Measurements from ENCODE around the gene KLHL3.

The KLHL3 gene

DNA sequence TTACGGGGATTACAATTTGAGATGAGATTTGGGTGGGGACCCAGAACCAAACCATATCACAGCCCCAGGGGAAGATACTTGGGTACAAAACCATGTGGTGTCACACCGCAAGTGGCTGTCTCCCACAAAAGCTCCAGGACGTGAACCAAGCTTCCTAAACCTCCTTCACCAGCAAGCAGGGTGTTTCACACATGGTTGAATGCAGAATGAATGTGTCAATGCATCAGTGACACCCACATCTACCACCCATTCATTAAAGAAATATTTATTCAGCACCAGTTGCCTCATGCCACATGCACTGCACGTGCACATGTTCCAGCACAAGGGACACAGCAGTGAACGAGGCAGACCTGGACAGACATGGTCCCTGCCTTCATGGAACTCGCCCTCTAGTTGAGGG lies 165.8 kb downstream of the KLHL3 start:
- DNase-seq, result no peak
